Spleen (tissue), 11 donors: ENCODE data around the gene DNMT1. TPM values are rescaled to one million over a fixed set of nuclear protein-coding genes. Genes with fewer than 3 reads are reported as not detected.

Experiments
- DNase-seq: peaks from one replicate; pipeline ENCODE4 v3.0.0-alpha.2; 2020
- H3K27ac ChIP-seq, 8 donors: fragments of 200-600 bp; sonication (generic) in 7 of 8; 1 replicate in 4 of 8; 2 replicates in 4 of 8; pipeline versions ENCODE4 v1.5.0 to v1.8.0; 2016 to 2021; ENCODE audit warnings: inconsistent platforms in 4 of 8, mild to moderate bottlenecking in 4 of 8, moderate library complexity in 1 of 8
- H3K27me3 ChIP-seq, 7 donors: fragments of 200-600 bp; sonication (generic) in 6 of 7; replicated peaks in 1 of 7; 1 replicate in 4 of 7; 2 replicates in 3 of 7; pipeline versions ENCODE4 v1.5.0 to v1.8.0; 2016 to 2021; ENCODE audit warnings: inconsistent platforms in 3 of 7, mild to moderate bottlenecking in 1 of 7
- H3K36me3 ChIP-seq, 6 donors: fragments of 200-600 bp; sonication (generic) in 5 of 6; 1 replicate in 4 of 6; 2 replicates in 2 of 6; pipeline versions ENCODE4 v1.5.0 to v1.8.0; 2016 to 2021; ENCODE audit warnings: inconsistent platforms in 2 of 6
- H3K4me1 ChIP-seq, 6 donors: fragments of 200-600 bp; sonication (generic) in 5 of 6; 1 replicate in 3 of 6; 2 replicates in 3 of 6; pipeline versions ENCODE4 v1.5.0 to v1.8.0; 2016 to 2021; ENCODE audit warnings: inconsistent platforms in 3 of 6
- H3K4me3 ChIP-seq, 8 donors: fragments of 200-600 bp; sonication (generic) in 7 of 8; 1 replicate in 4 of 8; 2 replicates in 4 of 8; pipeline versions ENCODE4 v1.5.0 to v1.8.0; 2016 to 2021; ENCODE audit warnings: inconsistent platforms in 4 of 8, mild to moderate bottlenecking in 4 of 8, moderate library complexity in 2 of 8
- H3K9me3 ChIP-seq, 8 donors: fragments of 200-600 bp; sonication (generic) in 7 of 8; 1 replicate in 4 of 8; 2 replicates in 4 of 8; pipeline versions ENCODE4 v1.5.0 to v1.8.0; 2016 to 2021; ENCODE audit warnings: inconsistent platforms in 4 of 8
- POLR2A ChIP-seq, 3 donors: fragments of 450-650 bp; IDR thresholded peaks; one replicate each; pipeline ENCODE4 v1.5.1; 2017; ENCODE audit warnings: antibody characterized with exemption in 3 of 3, mild to moderate bottlenecking in 1 of 3
- POLR2AphosphoS5 ChIP-seq, 3 donors: sonication (generic); formaldehyde crosslinking; IDR thresholded peaks; one replicate each; pipeline ENCODE4 v1.5.1; 2017; ENCODE audit warnings: antibody characterized with exemption in 3 of 3
- WGBS, 5 donors: extraction: QIAGEN DNeasy Blood & Tissue Kit in 3 of 5; methylation state at CpG; one replicate each; pipeline versions ENCODE4 v1.1.5 to v1.1.7; 2013 to 2018; 5-methylcytosine and 5-hydroxymethylcytosine counted together
- intact Hi-C: fragments of 100-400 bp; cut with DNase I; formaldehyde crosslinking; loops from one replicate; pipeline ENCODE4 v1.15.0; 2023; ENCODE audit warnings: low total_unique reads
- polyA plus RNA-seq, 3 donors: library from polyadenylated mRNA; stranded (reverse); fragments of 200-250 nt; gene quantifications; one replicate each; pipeline ENCODE4 v1.2.1, GENCODE V29; 2013
- total RNA-seq, 7 donors: library from RNA; depleted of rRNA in 3 of 7; stranded (reverse); fragments of >200 nt in 3 of 7; fragmentation: NEBNext Ultra II Directional in 4 of 7; extraction: Animal tissue kit (Norgen Biotek cat#: 25700) in 4 of 7; gene quantifications; one replicate each; pipeline versions ENCODE4 v1.1.0 to v1.2.1, GENCODE V29; 2016 to 2021
- TF ChIP-seq, protein P1 (sequence below), 11 experiments: fragments of 200-600 bp in 7 of 11; fragments of 450-650 bp in 4 of 11; sonication (generic) in 4 of 11; IDR thresholded peaks in 8 of 11; conservative IDR thresholded peaks in 3 of 11; 1 replicate in 7 of 11; 2 replicates in 4 of 11; pipeline versions ENCODE4 v1.4.0 to v1.8.0; 2016 to 2021; ENCODE audit warnings: antibody characterized with exemption in 11 of 11, inconsistent platforms in 4 of 11, mild to moderate bottlenecking in 1 of 11
- donor health status: healthy with polysubstance abuse.
- donor health status: DM: no; HTN: no; CAD: no; lungs with moderate emphysema.
- donor health status: DM: no; HTN: no; CAD: no.
- donor health status: Bipolar disorder and iron deficiency.
- donor health status: healthy.
- donor health status: DM: no; HTN: no; CAD: no.
- donor health status: DM: yes; HTN: yes; CAD: no.

The DNMT1 gene
- total and polyA plus RNA-seq, 10 donors = 40.6 to 131 (median 71.8) TPM

DNA sequence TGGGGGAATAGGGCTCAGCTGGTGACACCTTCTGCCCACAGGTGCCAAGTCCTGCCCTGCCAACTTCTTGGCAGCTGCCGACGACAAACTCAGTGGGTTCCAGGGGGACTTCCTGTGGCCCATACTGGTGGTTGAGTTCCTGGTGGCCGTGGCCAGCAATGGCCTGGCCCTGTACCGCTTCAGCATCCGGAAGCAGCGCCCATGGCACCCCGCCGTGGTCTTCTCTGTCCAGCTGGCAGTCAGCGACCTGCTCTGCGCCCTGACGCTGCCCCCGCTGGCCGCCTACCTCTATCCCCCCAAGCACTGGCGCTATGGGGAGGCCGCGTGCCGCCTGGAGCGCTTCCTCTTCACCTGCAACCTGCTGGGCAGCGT is 81.2 kb downstream of the DNMT1 start:
- peak; percentile 80 for DNase-seq
- Histone ChIP-seq H3K27ac (peak overlapping the region in 7 of 8 donors; percentile 2 to 87 (median 64)), H3K4me3 (peak overlapping the region in 2 of 8 donors; percentile 7 to 60), H3K4me1 (peaks cover 23 to 100% (median 60%) of the 10 kb centered on the region in 6 donors), H3K9me3 (no peaks in the 10 kb centered on the region), H3K27me3 (no peaks in the 10 kb centered on the region), H3K36me3 (peaks cover 9 to 81% (median 78%) of the 10 kb centered on the region in 6 donors)
- intact Hi-C loops = loop anchor here (10.0 kb wide), 1 partner anchor 141 kb away; the partner anchor contains the start of gene MRPL4
- 67 to 78% (median 69%) methylated on average over 18 to 19 of the region's 19 CpGs for WGBS, 5 donors
- peak in 1 of 3 donors; percentile 2 for TF ChIP-seq POLR2AphosphoS5 (IDR thresholded peaks at IDR 0.05)
- TF ChIP-seq, protein P1, sequence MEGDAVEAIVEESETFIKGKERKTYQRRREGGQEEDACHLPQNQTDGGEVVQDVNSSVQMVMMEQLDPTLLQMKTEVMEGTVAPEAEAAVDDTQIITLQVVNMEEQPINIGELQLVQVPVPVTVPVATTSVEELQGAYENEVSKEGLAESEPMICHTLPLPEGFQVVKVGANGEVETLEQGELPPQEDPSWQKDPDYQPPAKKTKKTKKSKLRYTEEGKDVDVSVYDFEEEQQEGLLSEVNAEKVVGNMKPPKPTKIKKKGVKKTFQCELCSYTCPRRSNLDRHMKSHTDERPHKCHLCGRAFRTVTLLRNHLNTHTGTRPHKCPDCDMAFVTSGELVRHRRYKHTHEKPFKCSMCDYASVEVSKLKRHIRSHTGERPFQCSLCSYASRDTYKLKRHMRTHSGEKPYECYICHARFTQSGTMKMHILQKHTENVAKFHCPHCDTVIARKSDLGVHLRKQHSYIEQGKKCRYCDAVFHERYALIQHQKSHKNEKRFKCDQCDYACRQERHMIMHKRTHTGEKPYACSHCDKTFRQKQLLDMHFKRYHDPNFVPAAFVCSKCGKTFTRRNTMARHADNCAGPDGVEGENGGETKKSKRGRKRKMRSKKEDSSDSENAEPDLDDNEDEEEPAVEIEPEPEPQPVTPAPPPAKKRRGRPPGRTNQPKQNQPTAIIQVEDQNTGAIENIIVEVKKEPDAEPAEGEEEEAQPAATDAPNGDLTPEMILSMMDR (IDR thresholded peaks at IDR 0.05 in 8 of 11, conservative IDR thresholded peaks at IDR 0.05 in 3 of 11) = no peak

DNA sequence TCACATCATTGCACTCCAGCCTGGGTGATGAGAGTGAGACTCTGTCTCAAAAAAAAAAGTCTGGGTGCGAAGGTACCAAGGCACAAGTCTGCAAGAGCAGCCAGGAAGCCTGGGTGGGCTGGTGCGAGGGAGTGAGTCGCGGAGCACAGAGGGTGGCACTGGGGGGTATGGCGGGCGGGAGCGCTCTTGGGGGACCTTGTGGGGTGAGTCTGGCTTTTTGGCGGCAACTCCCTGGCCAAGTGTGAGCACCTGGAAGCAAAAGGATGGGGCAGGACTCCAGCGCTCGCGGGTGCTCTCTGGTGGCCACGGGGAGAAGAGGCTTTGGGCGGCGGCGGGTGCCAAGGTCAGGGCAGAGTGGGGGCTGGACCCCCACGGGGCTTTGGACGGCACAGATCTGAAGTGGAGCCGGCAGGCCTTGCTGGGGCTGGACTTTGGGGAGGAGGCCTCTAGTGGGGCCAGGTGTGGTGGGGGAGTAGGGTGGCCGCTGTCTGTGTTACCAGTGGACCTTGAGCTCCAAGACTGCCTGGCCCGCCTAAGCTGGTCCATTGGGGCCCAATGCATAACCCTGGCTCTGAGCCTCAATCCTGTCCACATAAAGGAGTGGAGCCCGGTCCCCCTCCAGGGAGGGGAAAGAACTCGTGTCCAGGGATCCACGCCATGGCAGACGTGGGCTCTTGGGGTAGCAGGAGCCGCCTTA is 81.7 kb downstream of the DNMT1 start:
- Histone ChIP-seq H3K9me3 (no peaks in the 10 kb centered on the region), H3K36me3 (peaks cover 9 to 83% (median 79%) of the 10 kb centered on the region in 6 donors), H3K27ac (peak overlapping the region; percentile 35 to 87 (median 63)), H3K4me1 (peaks cover 22 to 100% (median 59%) of the 10 kb centered on the region in 6 donors), H3K4me3 (peak overlapping the region in 5 of 8 donors; percentile 19 to 60 (median 25)), H3K27me3 (no peaks in the 10 kb centered on the region)
- TF ChIP-seq, protein P1 (IDR thresholded peaks at IDR 0.05 in 8 of 11, conservative IDR thresholded peaks at IDR 0.05 in 3 of 11) = peak; percentile 36 to 74 (median 66)
- no peak for TF ChIP-seq POLR2A (IDR thresholded peaks at IDR 0.05)
- peak; percentile 31 to 46 (median 39) for TF ChIP-seq POLR2AphosphoS5 (IDR thresholded peaks at IDR 0.05)
- peak; percentile 89 for DNase-seq
- intact Hi-C loops = loop anchor here (10.0 kb wide), 1 partner anchor 142 kb away; the partner anchor contains the start of gene MRPL4
- WGBS, 5 donors = 25 to 35% (median 28%) methylated on average over 22 to 25 of the region's 25 CpGs

DNA sequence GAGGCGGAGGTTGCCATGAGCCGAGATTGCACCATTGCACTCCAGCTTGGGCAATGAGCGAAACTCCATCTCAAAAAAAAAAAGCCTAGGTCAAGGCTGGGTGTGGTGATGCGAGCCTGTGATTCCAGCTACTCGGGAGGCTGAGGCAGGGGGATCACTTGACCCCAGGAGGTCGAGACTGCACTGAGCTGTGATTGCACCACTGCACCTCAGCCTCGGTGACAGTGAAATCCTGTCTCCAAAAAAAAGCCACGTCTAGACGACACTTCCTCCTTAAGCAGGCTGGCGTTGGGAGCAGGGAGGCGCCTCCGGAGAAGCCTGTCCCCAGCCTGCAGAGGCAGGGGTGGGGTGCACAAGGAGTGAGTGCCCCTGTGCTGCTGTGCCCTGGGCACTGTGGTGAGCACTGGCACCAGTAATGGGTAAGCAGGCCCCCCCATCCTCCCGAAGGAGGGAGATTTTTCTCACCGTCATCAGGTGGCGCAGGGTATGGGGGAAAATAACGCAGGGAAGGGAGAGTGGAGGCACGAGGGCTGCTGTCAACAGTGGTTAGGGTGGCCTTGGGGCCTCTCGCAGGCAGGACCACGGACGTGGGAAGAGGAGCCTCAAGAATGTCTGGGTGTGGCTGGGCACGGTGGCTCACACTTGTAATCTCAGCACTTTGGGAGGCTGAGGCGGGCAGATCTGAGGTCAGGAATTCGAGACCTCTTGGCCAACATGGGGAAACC is 82.6 kb downstream of the DNMT1 start:
- H3K9me3 ChIP-seq = no peaks in the 10 kb centered on the region
- peak overlapping the region in 6 of 8 donors; percentile 16 to 60 (median 22) for H3K4me3 ChIP-seq

More for the DNA sequence above, 82.6 kb downstream of the DNMT1 start:
- peaks cover 9 to 83% (median 79%) of the 10 kb centered on the region in 6 donors for H3K36me3 ChIP-seq
- DNase-seq = no peak
- peak overlapping the region; percentile 35 to 87 (median 63) for H3K27ac ChIP-seq
- H3K4me1 ChIP-seq = peaks cover 26 to 100% (median 61%) of the 10 kb centered on the region in 6 donors
- WGBS, 5 donors = 25 to 51% (median 32%) methylated on average over 21 to 23 of the region's 23 CpGs
- TF ChIP-seq, protein P1 (IDR thresholded peaks at IDR 0.05 in 8 of 11, conservative IDR thresholded peaks at IDR 0.05 in 3 of 11) = peak in 1 of 11 experiments; percentile 1
- TF ChIP-seq POLR2A (IDR thresholded peaks at IDR 0.05) (no peak), POLR2AphosphoS5 (IDR thresholded peaks at IDR 0.05) (peak; percentile 49 to 73 (median 56))
- intact Hi-C loops = loop anchor here (10.0 kb wide), 1 partner anchor 143 kb away; the partner anchor contains the start of gene MRPL4
- H3K27me3 ChIP-seq = no peaks in the 10 kb centered on the region
